Effector memory CD8-positive, alpha-beta T cell (primary cell): ENCODE data around the gene LIMK2.
"Not testable (repeated sequence)": the region's sequence is repeated elsewhere in the genome, so short reads cannot be mapped to it uniquely, and the experiment has no call there.

Experiments used
- ATAC-seq: fragments of 150-1000 bp; cut with Tn5 transposase; replicated peaks from 2 replicates; pipeline ENCODE4 v1.10.0; 2021; ENCODE audit warnings: mild to moderate bottlenecking, moderate library complexity
- DNase-seq, 3 experiments: peaks; one replicate each; pipeline ENCODE4 v3.0.0; 2021
- H3K27ac Mint-ChIP-seq, 2 donors: one replicate each; pipeline ENCODE4 v1.8.0; 2022; ENCODE audit warnings: mild to moderate bottlenecking in 2 of 2, mixed read lengths in 2 of 2, moderate library complexity in 2 of 2
- H3K27me3 Mint-ChIP-seq, 2 donors: one replicate each; pipeline ENCODE4 v1.8.0; 2022; ENCODE audit warnings: mixed read lengths in 2 of 2
- H3K36me3 Mint-ChIP-seq: one replicate; pipeline ENCODE4 v1.8.0; 2022; ENCODE audit warnings: mild to moderate bottlenecking, moderate library complexity, mixed read lengths; ENCODE audit not compliant: insufficient read depth
- H3K4me1 Mint-ChIP-seq, 2 donors: one replicate each; pipeline ENCODE4 v1.8.0; 2022; ENCODE audit warnings: low read depth in 2 of 2, mixed read lengths in 2 of 2
- H3K4me3 Mint-ChIP-seq, 2 donors: one replicate each; pipeline ENCODE4 v1.8.0; 2022; ENCODE audit warnings: mild to moderate bottlenecking in 2 of 2, mixed read lengths in 2 of 2, moderate library complexity in 2 of 2
- H3K9me3 Mint-ChIP-seq, 2 donors: one replicate each; pipeline ENCODE4 v1.8.0; 2022; ENCODE audit warnings: mixed read lengths in 2 of 2

LIMK2 gene

GRCh38 chr22:31313366-31314147 is 101.5 kb downstream of the LIMK2 start:
- H3K27me3 Mint-ChIP-seq = no peaks in the 10 kb centered on the region
- DNase-seq (peak; percentile 63 to 70 (median 65)), ATAC-seq (peak; percentile 70)
- H3K4me1 Mint-ChIP-seq = peaks cover 1 to 11% of the 10 kb centered on the region in 2 donors
- H3K27ac Mint-ChIP-seq = peak overlapping the region; percentile 38 to 49
- H3K9me3 Mint-ChIP-seq = no peaks in the 10 kb centered on the region
- H3K4me3 Mint-ChIP-seq = no peak overlapping the region
- peaks cover 19% of the 10 kb centered on the region for H3K36me3 Mint-ChIP-seq

GRCh38 chr22:31314220-31314619 is 102.1 kb downstream of the LIMK2 start:
- not testable (repeated sequence) for ATAC-seq, DNase-seq, H3K27me3 Mint-ChIP-seq, H3K27ac Mint-ChIP-seq, H3K9me3 Mint-ChIP-seq, H3K4me1 Mint-ChIP-seq, H3K4me3 Mint-ChIP-seq
- H3K36me3 Mint-ChIP-seq = peaks cover 19% of the 10 kb centered on the region

GRCh38 chr22:31321421-31321820 is 109.3 kb downstream of the LIMK2 start:
- Mint-ChIP-seq H3K9me3 (no peaks in the 10 kb centered on the region), H3K4me1 (no peaks in the 10 kb centered on the region), H3K36me3 (peaks cover 22% of the 10 kb centered on the region), H3K4me3 (no peak overlapping the region), H3K27me3 (no peaks in the 10 kb centered on the region), H3K27ac (peak overlapping the region in 1 of 2 donors; percentile 16)
- DNase-seq (no peak), ATAC-seq (no peak)

GRCh38 chr22:31323578-31324550 is 111.8 kb downstream of the LIMK2 start:
- Mint-ChIP-seq H3K9me3 (no peaks in the 10 kb centered on the region), H3K4me3 (no peak overlapping the region), H3K27me3 (no peaks in the 10 kb centered on the region), H3K36me3 (peaks cover 25% of the 10 kb centered on the region), H3K27ac (peak overlapping the region; percentile 9 to 44), H3K4me1 (no peaks in the 10 kb centered on the region)
- ATAC-seq (no peak), DNase-seq (no peak)

GRCh38 chr22:31326877-31327276 is 114.8 kb downstream of the LIMK2 start:
- H3K27ac Mint-ChIP-seq = peak overlapping the region in 1 of 2 donors; percentile 31
- no peak overlapping the region for H3K4me3 Mint-ChIP-seq

GRCh38 chr22:31327806-31328543 is 115.9 kb downstream of the LIMK2 start:
- Mint-ChIP-seq H3K27me3 (no peaks in the 10 kb centered on the region), H3K36me3 (peaks cover 41% of the 10 kb centered on the region), H3K9me3 (no peaks in the 10 kb centered on the region), H3K4me3 (no peak overlapping the region), H3K4me1 (peaks cover 3% of the 10 kb centered on the region in 2 donors), H3K27ac (peak overlapping the region in 1 of 2 donors; percentile 75)
- ATAC-seq (no peak), DNase-seq (no peak)

More at GRCh38 chr22:31326877-31327276, 114.8 kb downstream of the LIMK2 start:
- Mint-ChIP-seq H3K4me1 (peaks cover 0 to 3% of the 10 kb centered on the region in 2 donors), H3K27me3 (no peaks in the 10 kb centered on the region), H3K36me3 (peaks cover 37% of the 10 kb centered on the region), H3K9me3 (no peaks in the 10 kb centered on the region)
- DNase-seq (no peak), ATAC-seq (no peak)

GRCh38 chr22:31328544-31328960 is 116.5 kb downstream of the LIMK2 start:
- no peak overlapping the region for H3K4me3 Mint-ChIP-seq
- ATAC-seq (no peak), DNase-seq (no peak)
- H3K27me3 Mint-ChIP-seq = no peaks in the 10 kb centered on the region
- H3K9me3 Mint-ChIP-seq = no peaks in the 10 kb centered on the region
- peaks cover 5 to 6% of the 10 kb centered on the region in 2 donors for H3K4me1 Mint-ChIP-seq
- peaks cover 46% of the 10 kb centered on the region for H3K36me3 Mint-ChIP-seq
- H3K27ac Mint-ChIP-seq = no peak overlapping the region

- H3K36me3 Mint-ChIP-seq = peaks cover 50% of the 10 kb centered on the region
- no peak for DNase-seq
Measured at GRCh38 chr22:31329029-31329428, 116.9 kb downstream of the LIMK2 start.

More at GRCh38 chr22:31329029-31329428, 116.9 kb downstream of the LIMK2 start:
- Mint-ChIP-seq H3K4me1 (peaks cover 5 to 10% of the 10 kb centered on the region in 2 donors), H3K27me3 (no peaks in the 10 kb centered on the region), H3K27ac (peak overlapping the region in 1 of 2 donors; percentile 10), H3K9me3 (no peaks in the 10 kb centered on the region), H3K4me3 (no peak overlapping the region)
- ATAC-seq = no peak
